GM12865 (cell line): ENCODE data around the gene SLC1A7.

Experiments used
- DNase-seq: peaks from one replicate; pipeline ENCODE4 v3.0.0; 2010; ENCODE audit warnings: low read depth
- H3K4me3 ChIP-seq: 2 replicates; pipeline ENCODE4 v1.5.1; 2011; ENCODE audit warnings: mild to moderate bottlenecking, low read depth, low read length, control low read depth
- TF ChIP-seq, protein P1 (sequence below): IDR thresholded peaks from 2 replicates; pipeline ENCODE4 v1.5.1; 2011; ENCODE audit warnings: low read length, control low read depth, low read depth, inconsistent platforms; ENCODE audit not compliant: insufficient read depth; ENCODE audit errors: missing control alignments

SLC1A7 gene

DNA sequence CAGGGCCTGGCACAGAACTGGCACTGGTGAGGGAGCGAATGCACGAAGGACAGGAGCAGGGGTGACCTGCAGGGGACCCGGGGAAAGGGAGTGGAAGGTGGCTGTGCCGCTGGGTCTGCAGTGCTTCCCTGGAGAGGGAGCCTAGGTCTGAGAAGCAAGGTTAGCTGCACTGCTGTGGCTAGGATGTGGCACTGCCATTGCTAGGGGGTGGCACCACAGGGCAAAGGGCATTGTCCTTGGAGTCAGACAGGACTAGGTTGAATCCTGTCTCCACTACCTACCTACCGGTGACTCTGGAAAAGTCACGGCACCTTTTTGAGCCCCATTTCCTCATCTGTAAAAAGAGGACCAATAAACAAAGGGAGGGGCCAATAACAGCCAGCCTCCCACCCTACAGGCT is 28.3 kb downstream of the SLC1A7 start:
- TF ChIP-seq, protein P1, sequence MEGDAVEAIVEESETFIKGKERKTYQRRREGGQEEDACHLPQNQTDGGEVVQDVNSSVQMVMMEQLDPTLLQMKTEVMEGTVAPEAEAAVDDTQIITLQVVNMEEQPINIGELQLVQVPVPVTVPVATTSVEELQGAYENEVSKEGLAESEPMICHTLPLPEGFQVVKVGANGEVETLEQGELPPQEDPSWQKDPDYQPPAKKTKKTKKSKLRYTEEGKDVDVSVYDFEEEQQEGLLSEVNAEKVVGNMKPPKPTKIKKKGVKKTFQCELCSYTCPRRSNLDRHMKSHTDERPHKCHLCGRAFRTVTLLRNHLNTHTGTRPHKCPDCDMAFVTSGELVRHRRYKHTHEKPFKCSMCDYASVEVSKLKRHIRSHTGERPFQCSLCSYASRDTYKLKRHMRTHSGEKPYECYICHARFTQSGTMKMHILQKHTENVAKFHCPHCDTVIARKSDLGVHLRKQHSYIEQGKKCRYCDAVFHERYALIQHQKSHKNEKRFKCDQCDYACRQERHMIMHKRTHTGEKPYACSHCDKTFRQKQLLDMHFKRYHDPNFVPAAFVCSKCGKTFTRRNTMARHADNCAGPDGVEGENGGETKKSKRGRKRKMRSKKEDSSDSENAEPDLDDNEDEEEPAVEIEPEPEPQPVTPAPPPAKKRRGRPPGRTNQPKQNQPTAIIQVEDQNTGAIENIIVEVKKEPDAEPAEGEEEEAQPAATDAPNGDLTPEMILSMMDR: no peak
- no peak for DNase-seq
- no peak overlapping the region for H3K4me3 ChIP-seq

DNA sequence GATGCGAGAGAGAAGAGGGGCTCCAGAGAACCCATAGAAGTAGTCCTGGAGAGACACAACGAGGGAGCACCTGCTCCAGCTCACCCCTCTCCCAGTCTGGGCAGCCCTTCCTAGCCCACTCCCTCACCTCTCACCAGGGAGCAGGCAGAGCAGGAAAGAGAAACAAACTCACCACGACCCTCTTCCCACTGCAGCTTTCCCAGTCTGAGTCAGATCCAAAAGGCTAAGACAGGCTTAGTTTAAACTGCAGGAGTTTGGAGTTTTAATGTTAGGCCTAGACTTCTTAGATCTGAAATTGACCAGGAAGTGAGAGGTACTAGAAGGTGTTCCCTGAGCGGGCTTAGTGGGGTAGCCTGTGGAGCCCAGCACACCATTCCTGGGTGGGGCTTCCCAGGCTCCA is 29.6 kb downstream of the SLC1A7 start:
- TF ChIP-seq, protein P1: no peak
- DNase-seq: no peak
- no peak overlapping the region for H3K4me3 ChIP-seq

GRCh38 chr1:53112271-53112774 is 30.1 kb downstream of the SLC1A7 start:
- no peak for DNase-seq
- TF ChIP-seq, protein P1: no peak
- no peak overlapping the region for H3K4me3 ChIP-seq

DNA sequence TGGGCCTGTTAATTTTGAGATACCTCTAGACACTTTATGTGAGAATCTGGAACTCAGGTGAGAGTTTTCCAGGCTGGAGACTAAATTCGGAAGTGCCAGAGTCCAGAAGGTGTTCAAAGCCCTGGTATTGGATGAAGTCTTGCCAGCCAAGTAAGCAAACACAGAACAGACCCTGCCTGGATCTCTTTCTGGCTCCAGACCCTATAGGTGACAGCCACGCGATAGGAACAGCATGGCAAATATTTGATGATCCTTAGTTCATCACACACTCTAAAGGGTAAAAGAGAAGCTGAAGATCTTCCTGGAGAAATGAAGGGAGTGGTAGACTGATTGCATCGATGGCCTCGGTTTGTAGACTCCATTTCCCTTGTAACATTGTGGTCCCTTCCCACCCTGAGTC is 30.7 kb downstream of the SLC1A7 start:
- TF ChIP-seq, protein P1: no peak
- H3K4me3 ChIP-seq: no peak overlapping the region
- no peak for DNase-seq

DNA sequence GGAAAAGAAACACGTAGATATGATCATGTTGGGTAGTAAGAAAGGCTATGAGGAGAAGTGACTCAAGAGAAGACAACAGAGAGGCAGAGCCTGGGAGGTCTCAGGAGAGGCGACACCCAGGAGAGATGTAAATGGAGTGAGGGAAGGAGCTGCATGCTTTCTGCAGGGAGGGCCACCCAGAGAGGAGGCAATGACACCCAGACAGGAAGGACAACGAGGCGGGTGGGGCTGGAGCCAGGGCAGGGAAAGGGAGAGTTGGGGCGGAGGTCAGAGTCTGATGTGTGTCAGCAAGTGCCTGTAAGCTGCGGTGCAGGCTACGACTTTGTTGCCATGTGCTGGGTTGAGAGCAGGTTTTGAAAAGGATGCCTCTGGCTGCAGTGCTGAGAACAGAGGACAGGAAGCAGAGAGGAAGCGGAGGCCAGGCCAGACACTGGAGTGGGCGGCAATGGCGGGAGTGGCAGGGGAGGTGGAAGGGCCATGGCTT is 31.3 kb downstream of the SLC1A7 start:
- TF ChIP-seq, protein P1: no peak
- no peak overlapping the region for H3K4me3 ChIP-seq
- DNase-seq: no peak

DNA sequence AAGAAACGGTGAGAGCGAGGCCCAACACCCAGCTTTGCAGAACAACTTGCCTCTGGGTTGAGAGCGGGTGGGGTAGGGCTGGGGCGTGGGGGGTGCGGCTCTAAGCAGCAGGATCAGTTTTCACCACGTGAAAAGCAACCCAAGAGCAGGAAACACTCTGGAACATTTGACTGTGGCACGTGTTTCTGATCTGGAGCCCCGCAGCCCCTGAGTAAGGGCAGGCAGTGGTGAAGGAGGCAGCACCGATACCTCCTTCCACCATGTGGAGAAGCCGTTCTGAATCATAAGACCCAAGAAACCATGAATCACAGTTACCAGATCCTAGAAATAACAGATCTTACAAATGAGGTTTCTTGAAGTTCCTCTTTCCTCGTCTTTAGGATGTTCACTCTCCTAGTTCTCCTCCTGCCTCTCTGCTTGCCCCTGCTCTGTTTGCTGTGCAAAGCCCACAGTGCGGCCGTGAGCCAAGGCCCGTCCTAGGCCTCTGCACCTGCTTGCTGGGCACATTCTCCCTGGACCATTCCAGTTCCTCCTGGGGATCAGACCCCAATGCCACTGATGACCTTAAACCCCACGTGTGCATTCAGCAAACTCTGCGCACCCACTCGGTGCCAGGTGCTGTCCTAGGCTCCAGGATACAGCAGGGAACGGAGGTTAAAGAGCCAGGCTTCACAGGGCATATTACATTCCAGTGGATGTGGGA is 31.9 kb downstream of the SLC1A7 start:
- H3K4me3 ChIP-seq: no peak overlapping the region
- TF ChIP-seq, protein P1: no peak
- DNase-seq: no peak
